Esophagus squamous epithelium (tissue), 4 donors: ENCODE results near the gene CD164L2.

Experiments used
- POLR2A ChIP-seq, 4 donors: fragments of 450-650 bp; IDR thresholded peaks; one replicate each; pipeline ENCODE4 v1.6.1; 2017; ENCODE audit warnings: antibody characterized with exemption in 4 of 4, mild to moderate bottlenecking in 4 of 4, moderate library complexity in 3 of 4
- TF ChIP-seq, protein P1 (sequence below), 6 experiments: fragments of 450-650 bp in 4 of 6; fragments of 200-600 bp in 2 of 6; sonication (generic) in 2 of 6; IDR thresholded peaks; one replicate each; pipeline ENCODE4 v1.5.1; 2016 to 2019; ENCODE audit warnings: antibody characterized with exemption in 6 of 6, mild to moderate bottlenecking in 4 of 6, moderate library complexity in 4 of 6

DNA sequence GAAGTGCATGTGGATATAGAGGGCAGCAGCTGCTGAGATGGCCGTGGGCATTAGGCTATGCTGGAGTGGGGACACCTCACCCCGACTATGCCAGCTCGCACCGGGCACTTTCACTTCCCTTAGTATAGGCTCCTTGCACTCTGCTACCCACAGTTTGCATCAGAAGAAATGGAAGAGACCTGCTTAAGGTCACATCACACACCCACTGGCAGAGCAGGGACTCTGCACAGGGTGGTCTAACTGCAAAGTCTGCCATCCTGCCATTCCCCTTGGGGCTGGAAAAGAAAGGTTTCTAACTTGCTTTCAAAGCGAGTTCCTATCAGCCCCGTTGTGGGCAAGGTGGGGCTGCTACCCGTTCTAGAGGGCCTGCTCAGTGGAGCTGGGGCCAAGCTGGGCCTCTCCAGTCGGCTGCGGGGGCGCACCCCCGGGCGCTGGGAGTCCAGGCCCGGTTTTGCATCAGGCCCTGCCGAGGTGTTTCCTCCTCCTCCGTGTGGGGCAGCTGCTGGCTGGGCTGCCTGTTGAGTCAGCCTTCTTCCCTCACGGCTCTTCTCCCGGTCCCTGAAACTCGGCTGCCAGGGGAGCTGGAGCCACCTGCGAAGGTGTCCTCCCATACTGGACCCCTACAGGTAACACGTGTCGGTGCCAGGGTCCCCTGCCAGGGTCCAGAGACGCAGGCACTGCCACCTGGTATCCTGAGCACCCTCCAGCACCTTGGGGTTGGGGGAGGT lies 41.4 kb downstream of the CD164L2 start, which contains the start of gene SYTL1:
- TF ChIP-seq, protein P1, sequence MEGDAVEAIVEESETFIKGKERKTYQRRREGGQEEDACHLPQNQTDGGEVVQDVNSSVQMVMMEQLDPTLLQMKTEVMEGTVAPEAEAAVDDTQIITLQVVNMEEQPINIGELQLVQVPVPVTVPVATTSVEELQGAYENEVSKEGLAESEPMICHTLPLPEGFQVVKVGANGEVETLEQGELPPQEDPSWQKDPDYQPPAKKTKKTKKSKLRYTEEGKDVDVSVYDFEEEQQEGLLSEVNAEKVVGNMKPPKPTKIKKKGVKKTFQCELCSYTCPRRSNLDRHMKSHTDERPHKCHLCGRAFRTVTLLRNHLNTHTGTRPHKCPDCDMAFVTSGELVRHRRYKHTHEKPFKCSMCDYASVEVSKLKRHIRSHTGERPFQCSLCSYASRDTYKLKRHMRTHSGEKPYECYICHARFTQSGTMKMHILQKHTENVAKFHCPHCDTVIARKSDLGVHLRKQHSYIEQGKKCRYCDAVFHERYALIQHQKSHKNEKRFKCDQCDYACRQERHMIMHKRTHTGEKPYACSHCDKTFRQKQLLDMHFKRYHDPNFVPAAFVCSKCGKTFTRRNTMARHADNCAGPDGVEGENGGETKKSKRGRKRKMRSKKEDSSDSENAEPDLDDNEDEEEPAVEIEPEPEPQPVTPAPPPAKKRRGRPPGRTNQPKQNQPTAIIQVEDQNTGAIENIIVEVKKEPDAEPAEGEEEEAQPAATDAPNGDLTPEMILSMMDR (IDR thresholded peaks at IDR 0.05), result no peak
- peak in 2 of 4 donors; percentile 60 to 68 for TF ChIP-seq POLR2A (IDR thresholded peaks at IDR 0.05)
